Vagina (tissue), 2 donors: ENCODE data around the gene HNRNPH1.

Experiments
- CTCF ChIP-seq, 3 experiments: fragments of 450-650 bp in 2 of 3; fragments of 200-600 bp in 1 of 3; sonication (generic) in 1 of 3; IDR thresholded peaks; one replicate each; pipeline ENCODE4 v1.5.1; 2017 to 2019; ENCODE audit warnings: antibody characterized with exemption in 3 of 3, mild to moderate bottlenecking in 2 of 3, moderate library complexity in 2 of 3
- POLR2A ChIP-seq, 2 donors: fragments of 450-650 bp; IDR thresholded peaks; one replicate each; pipeline ENCODE4 v1.6.1; 2017; ENCODE audit warnings: antibody characterized with exemption in 2 of 2, mild to moderate bottlenecking in 2 of 2, moderate library complexity in 2 of 2
- POLR2AphosphoS5 ChIP-seq, 2 donors: sonication (generic); formaldehyde crosslinking; IDR thresholded peaks; one replicate each; pipeline ENCODE4 v1.9.0; 2017; ENCODE audit warnings: antibody characterized with exemption in 2 of 2, mild to moderate bottlenecking in 2 of 2, low read depth in 1 of 2; ENCODE audit not compliant: insufficient read depth in 1 of 2

- TF ChIP-seq CTCF (IDR thresholded peaks at IDR 0.05) (peak in 1 of 3 experiments; percentile 15), POLR2A (IDR thresholded peaks at IDR 0.05) (no peak), POLR2AphosphoS5 (IDR thresholded peaks at IDR 0.05; ENCODE audit: insufficient read depth in 1 of 2, low read depth in 1 of 2) (peak in 1 of 2 donors; percentile 77)
These were observed 653 bp upstream of the HNRNPH1 start for GRCh38 chr5:179623906-179624741.
